Coronary artery (tissue), 2 donors: Measurements from ENCODE around the gene CPZ.

ENCODE experiments used
- DNase-seq: peaks from one replicate; pipeline ENCODE4 v3.0.0-alpha.2; 2017; ENCODE audit warnings: low spot score
- H3K27ac ChIP-seq, 2 donors: fragments of 200-600 bp; sonication (generic); one replicate each; pipeline ENCODE4 v1.5.1; 2016 to 2019
- H3K4me3 ChIP-seq: fragments of 200-600 bp; sonication (generic); 2 replicates; pipeline ENCODE4 v1.5.1; 2016; ENCODE audit warnings: mild to moderate bottlenecking, moderate library complexity
- CTCF ChIP-seq: fragments of 200-600 bp; sonication (generic); IDR thresholded peaks from one replicate; pipeline ENCODE4 v1.5.1; 2019; ENCODE audit warnings: antibody characterized with exemption

Gene CPZ

GRCh38 chr4:8546766-8547107 is 45.8 kb upstream of the CPZ start:
- Histone ChIP-seq H3K4me3 (no peak overlapping the region), H3K27ac (no peak overlapping the region)
- DNase-seq: no peak
- no peak for TF ChIP-seq CTCF

GRCh38 chr4:8547108-8547911 is 45.3 kb upstream of the CPZ start:
- DNase-seq: no peak
- no peak overlapping the region for H3K27ac ChIP-seq
- no peak for TF ChIP-seq CTCF
- no peak overlapping the region for H3K4me3 ChIP-seq

- TF ChIP-seq CTCF: no peak
- Histone ChIP-seq H3K4me3 (no peak overlapping the region), H3K27ac (no peak overlapping the region)
- no peak for DNase-seq
These were observed 44.4 kb upstream of the CPZ start for GRCh38 chr4:8547912-8548730.

- Histone ChIP-seq H3K27ac (no peak overlapping the region), H3K4me3 (no peak overlapping the region)
- no peak for TF ChIP-seq CTCF
- no peak for DNase-seq
These were observed 43.7 kb upstream of the CPZ start for GRCh38 chr4:8548731-8549351.

- no peak for DNase-seq
- no peak for TF ChIP-seq CTCF
- H3K27ac ChIP-seq: no peak overlapping the region
- no peak overlapping the region for H3K4me3 ChIP-seq
These were observed 43.1 kb upstream of the CPZ start for GRCh38 chr4:8549352-8549931.

GRCh38 chr4:8550691-8551090 is 41.9 kb upstream of the CPZ start:
- Histone ChIP-seq H3K27ac (no peak overlapping the region), H3K4me3 (no peak overlapping the region)
- no peak for DNase-seq
- TF ChIP-seq CTCF: no peak
